ENCODE measurements around the gene C6orf120.

The C6orf120 gene

GRCh38 chr6:169667716-169668115 lies 34.2 kb upstream of the C6orf120 start:
- Histone ChIP-seq H3K79me2 (ENCODE audit: control insufficient read depth, low read length) (no peaks in the 10 kb centered on the region), H4K20me1 (ENCODE audit: control insufficient read depth, insufficient read depth, low read depth, low read length) (0 out of 2 replicates have a peak, but pooled peaks cover 2% of the 10 kb centered on the region), H3F3A (ENCODE audit: control insufficient read depth, insufficient read depth) (no peaks in the 10 kb centered on the region), H3K4me3 (ENCODE audit: low read length) (no peak overlapping the region), H3K9me2 (replicated peaks; ENCODE audit: control insufficient read depth, low read length) (no peaks in the 10 kb centered on the region), H3K4me1 (ENCODE audit: control insufficient read depth, low read length) (no peaks in the 10 kb centered on the region), H3K36me3 (ENCODE audit: control insufficient read depth, low read length) (peaks cover 73% of the 10 kb centered on the region), H3K27me3 (ENCODE audit: control insufficient read depth, low read length) (no peaks in the 10 kb centered on the region), H3K27ac (ENCODE audit: low read depth, low read length) (no peak overlapping the region), H3K9me3 (ENCODE audit: control insufficient read depth, insufficient read depth, low read length) (no peaks in the 10 kb centered on the region), H3K4me2 (ENCODE audit: low read length) (no peak overlapping the region)
- TF ChIP-seq CTCF (IDR thresholded peaks at IDR 0.05; ENCODE audit: low read depth, low read length, poor library complexity, severe bottlenecking), result no peak
- no peak for TF ChIP-seq EZH2phosphoT487 (IDR thresholded peaks at IDR 0.05; ENCODE audit: borderline replicate concordance, low read length)

- no peaks in the 10 kb centered on the region for H3K27me3 ChIP-seq (ENCODE audit: control insufficient read depth, low read length)
- H3K27ac ChIP-seq (ENCODE audit: low read depth, low read length), result no peak overlapping the region
- H3K9me3 ChIP-seq (ENCODE audit: control insufficient read depth, insufficient read depth, low read length), result no peaks in the 10 kb centered on the region
- peaks cover 74% of the 10 kb centered on the region for H3K36me3 ChIP-seq (ENCODE audit: control insufficient read depth, low read length)
- no peak for TF ChIP-seq CTCF (IDR thresholded peaks at IDR 0.05; ENCODE audit: low read depth, low read length, poor library complexity, severe bottlenecking)
- no peak for TF ChIP-seq EZH2phosphoT487 (IDR thresholded peaks at IDR 0.05; ENCODE audit: borderline replicate concordance, low read length)
- H3K4me1 ChIP-seq (ENCODE audit: control insufficient read depth, low read length), result no peaks in the 10 kb centered on the region
- H4K20me1 ChIP-seq (ENCODE audit: control insufficient read depth, insufficient read depth, low read depth, low read length), result 0 out of 2 replicates have a peak, but pooled peaks cover 4% of the 10 kb centered on the region
- H3K4me2 ChIP-seq (ENCODE audit: low read length), result no peak overlapping the region
- H3K79me2 ChIP-seq (ENCODE audit: control insufficient read depth, low read length), result no peaks in the 10 kb centered on the region
- no peaks in the 10 kb centered on the region for H3K9me2 ChIP-seq (replicated peaks; ENCODE audit: control insufficient read depth, low read length)
- no peaks in the 10 kb centered on the region for H3F3A ChIP-seq (ENCODE audit: control insufficient read depth, insufficient read depth)
- no peak overlapping the region for H3K4me3 ChIP-seq (ENCODE audit: low read length)
Measured at GRCh38 chr6:169668203-169668847, 33.6 kb upstream of the C6orf120 start.

- Histone ChIP-seq H3K9me2 (replicated peaks; ENCODE audit: control insufficient read depth, low read length) (no peaks in the 10 kb centered on the region), H3F3A (ENCODE audit: control insufficient read depth, insufficient read depth) (no peaks in the 10 kb centered on the region), H3K9me3 (ENCODE audit: control insufficient read depth, insufficient read depth, low read length) (no peaks in the 10 kb centered on the region), H3K36me3 (ENCODE audit: control insufficient read depth, low read length) (peaks cover 66% of the 10 kb centered on the region), H3K4me2 (ENCODE audit: low read length) (no peak overlapping the region), H4K20me1 (ENCODE audit: control insufficient read depth, insufficient read depth, low read depth, low read length) (0 out of 2 replicates have a peak, but pooled peaks cover 4% of the 10 kb centered on the region), H3K27me3 (ENCODE audit: control insufficient read depth, low read length) (no peaks in the 10 kb centered on the region), H3K4me3 (ENCODE audit: low read length) (no peak overlapping the region), H3K27ac (ENCODE audit: low read depth, low read length) (no peak overlapping the region), H3K4me1 (ENCODE audit: control insufficient read depth, low read length) (no peaks in the 10 kb centered on the region), H3K79me2 (ENCODE audit: control insufficient read depth, low read length) (no peaks in the 10 kb centered on the region)
- no peak for TF ChIP-seq CTCF (IDR thresholded peaks at IDR 0.05; ENCODE audit: low read depth, low read length, poor library complexity, severe bottlenecking)
- no peak for TF ChIP-seq EZH2phosphoT487 (IDR thresholded peaks at IDR 0.05; ENCODE audit: borderline replicate concordance, low read length)
Measured at GRCh38 chr6:169669147-169669546, 32.8 kb upstream of the C6orf120 start.
